ENCODE measurements around the gene PTPRG. TPM values are rescaled to one million over a fixed set of nuclear protein-coding genes. Genes with fewer than 3 reads are reported as not detected.

PTPRG gene
- total RNA-seq, 1 experiment from 2014 or later: 69.3 TPM

GRCh38 chr3:62101488-62101887 is 540.1 kb downstream of the PTPRG start:
- Mint-ChIP-seq H3K36me3 (ENCODE audit: insufficient read depth in 1 of 3, low read depth in 3 of 3) (no peaks in the 10 kb centered on the region), H3K9me3 (no peaks in the 10 kb centered on the region), H3K27ac (no peak overlapping the region), H3K27me3 (ENCODE audit: low read depth) (no peaks in the 10 kb centered on the region), H3K4me1 (no peaks in the 10 kb centered on the region), H3K4me3 (no peak overlapping the region)
- no peaks in the 10 kb centered on the region for H3K79me1 ChIP-seq (ENCODE audit: insufficient read depth, low read depth, low read length, poor library complexity, severe bottlenecking)
- no peak overlapping the region for H3K14ac ChIP-seq (ENCODE audit: insufficient read depth, low read length)
- H2BK15ac ChIP-seq (ENCODE audit: low read depth, low read length): no peak overlapping the region
- no peak overlapping the region for H3T11ph ChIP-seq (ENCODE audit: low read length)
- H2BK20ac ChIP-seq (ENCODE audit: low read depth, low read length, poor library complexity, severe bottlenecking): no peak overlapping the region
- no peak overlapping the region for H3K4ac ChIP-seq (ENCODE audit: low read depth, low read length)
- no peak for DNase-seq
- TF ChIP-seq CTCF (conservative IDR thresholded peaks at IDR 0.05): no peak
- no peak overlapping the region for H2BK5ac ChIP-seq (ENCODE audit: insufficient read length, low read length)
- no CpG with 5 or more reads among the region's 1 CpG for WGBS (ENCODE audit: extremely low coverage, insufficient read length, low lambda C conversion rate)
- no peak overlapping the region for H2BK12ac ChIP-seq (ENCODE audit: insufficient read length, low read depth, low read length)
- no peaks in the 10 kb centered on the region for H4K20me1 ChIP-seq (ENCODE audit: control insufficient read depth, insufficient read depth, insufficient read length)
- no peak overlapping the region for H4K91ac ChIP-seq (ENCODE audit: insufficient read length, low read depth, low read length)
- no peak overlapping the region for H3K56ac ChIP-seq (ENCODE audit: insufficient read length, low read depth, low read length)
- H3K79me2 ChIP-seq (ENCODE audit: insufficient read depth, low read length): no peaks in the 10 kb centered on the region
- no peaks in the 10 kb centered on the region for H3K27me3 ChIP-seq (ENCODE audit: insufficient read depth, low read length)
- H2AK5ac ChIP-seq (ENCODE audit: insufficient read length, low read length): no peak overlapping the region
- no peak overlapping the region for H3K9ac ChIP-seq (ENCODE audit: extremely low read depth, insufficient read length, low read length)
- no peaks in the 10 kb centered on the region for H3K4me1 ChIP-seq (ENCODE audit: insufficient read depth, low read length)
- H4K8ac ChIP-seq (replicated peaks; ENCODE audit: insufficient read length, low read depth, low read length): no peak overlapping the region
- no peak overlapping the region for H2AFZ ChIP-seq (ENCODE audit: low read length)
- H3K23me2 ChIP-seq (ENCODE audit: insufficient read length, low read depth, low read length, poor library complexity, severe bottlenecking): no peaks in the 10 kb centered on the region
- no peak overlapping the region for H4K5ac ChIP-seq (ENCODE audit: insufficient read length, low read depth, low read length)
- no peak overlapping the region for H3K27ac ChIP-seq (ENCODE audit: insufficient read length, low read depth, low read length)
- H3K9me3 ChIP-seq (ENCODE audit: control insufficient read depth, low read depth, low read length): no peaks in the 10 kb centered on the region
- H2BK120ac ChIP-seq (ENCODE audit: low read depth, low read length, poor library complexity, severe bottlenecking): no peak overlapping the region
- H3K4me2 ChIP-seq (ENCODE audit: insufficient read depth, insufficient read length, low read length): no peak overlapping the region
- H3K18ac ChIP-seq (ENCODE audit: insufficient read length, low read depth, low read length): no peak overlapping the region
- no peak overlapping the region for H3K23ac ChIP-seq (ENCODE audit: insufficient read length, low read depth, low read length)
